Lung (tissue), 12 donors: Measurements from ENCODE around the gene PSMD12. TPM values are rescaled to one million over a fixed set of nuclear protein-coding genes. Genes with fewer than 3 reads are reported as not detected.
"Not testable (repeated sequence)": the region's sequence is repeated elsewhere in the genome, so short reads cannot be mapped to it uniquely, and the experiment has no call there.

ENCODE experiments used
- ATAC-seq: fragments of 200-7000 bp; cut with Tn5 transposase; one replicate; pipeline ENCODE4 v1.9.1; 2020; ENCODE audit warnings: moderate number of reproducible peaks; ENCODE audit not compliant: insufficient read depth, low FRiP score
- DNase-seq, 3 donors: peaks; one replicate each; pipeline ENCODE4 v3.0.0-alpha.2; 2013 to 2017
- H3K27ac ChIP-seq, 2 donors: one replicate each; pipeline ENCODE4 v1.5.1; 2013; ENCODE audit warnings: mild to moderate bottlenecking in 2 of 2, moderate library complexity in 2 of 2, control low read depth in 1 of 2, inconsistent platforms in 1 of 2, low read depth in 1 of 2, low read length in 1 of 2
- H3K27me3 ChIP-seq, 3 donors: one replicate each; pipeline ENCODE4 v1.5.1; 2013; ENCODE audit warnings: low read length in 2 of 3; ENCODE audit not compliant: control insufficient read depth in 3 of 3, insufficient read depth in 3 of 3
- H3K36me3 ChIP-seq, 4 donors: one replicate each; pipeline ENCODE4 v1.5.1; 2013; ENCODE audit warnings: low read length in 4 of 4, mild to moderate bottlenecking in 1 of 4, moderate library complexity in 1 of 4; ENCODE audit not compliant: control insufficient read depth in 4 of 4, insufficient read depth in 4 of 4
- H3K4me1 ChIP-seq, 5 donors: one replicate each; pipeline ENCODE4 v1.5.1; 2013; ENCODE audit warnings: low read length in 5 of 5, mild to moderate bottlenecking in 2 of 5, moderate library complexity in 1 of 5; ENCODE audit not compliant: control insufficient read depth in 5 of 5, insufficient read depth in 5 of 5
- H3K4me3 ChIP-seq: one replicate; pipeline ENCODE4 v1.5.1; 2013; ENCODE audit warnings: mild to moderate bottlenecking, control low read depth, moderate library complexity
- H3K9ac ChIP-seq, 2 donors: one replicate each; pipeline ENCODE4 v1.5.1; 2013; ENCODE audit warnings: low read length in 2 of 2, control low read depth in 1 of 2; ENCODE audit not compliant: insufficient read depth in 1 of 2
- H3K9me3 ChIP-seq, 4 donors: one replicate each; pipeline ENCODE4 v1.5.1; 2013; ENCODE audit warnings: low read length in 3 of 4, mild to moderate bottlenecking in 1 of 4, moderate library complexity in 1 of 4; ENCODE audit not compliant: control insufficient read depth in 4 of 4, insufficient read depth in 3 of 4
- CTCF ChIP-seq: IDR thresholded peaks from 2 replicates; pipeline ENCODE4 v1.5.1; 2012; ENCODE audit warnings: mild to moderate bottlenecking; ENCODE audit errors: control extremely low read depth, extremely low read depth
- WGBS, 2 donors: extraction: QIAGEN DNeasy Blood & Tissue Kit; methylation state at CpG; one replicate each; pipeline ENCODE4 v1.1.7; 2013; 5-methylcytosine and 5-hydroxymethylcytosine counted together
- polyA plus RNA-seq, 2 donors: library from polyadenylated mRNA; stranded (reverse); fragments of 200-250 nt; gene quantifications; one replicate each; pipeline ENCODE4 v1.2.1, GENCODE V29; 2013
- total RNA-seq, 2 donors: library from RNA; depleted of rRNA in 1 of 2; stranded (reverse); fragments of >200 nt in 1 of 2; gene quantifications; one replicate each; pipeline ENCODE4 v1.2.1, GENCODE V29; 2014 to 2021
- donor health status: control.
- donor health status: control.
- donor health status: Bipolar disorder and iron deficiency.
- donor health status: healthy.
- donor health status: DM: yes; HTN: yes; CAD: no.

Gene PSMD12
- total and polyA plus RNA-seq, 4 donors, result 27.3 to 47.8 (median 37.2) TPM

GRCh38 chr17:67315865-67316264, 50.5 kb downstream of the PSMD12 start:
- Histone ChIP-seq H3K4me3 (no peak overlapping the region), H3K27me3 (no peaks in the 10 kb centered on the region), H3K9me3 (no peaks in the 10 kb centered on the region), H3K4me1 (peaks cover 0 to 2% (median 0%) of the 10 kb centered on the region in 5 donors), H3K36me3 (no peaks in the 10 kb centered on the region), H3K9ac (no peak overlapping the region), H3K27ac (no peak overlapping the region)
- no peak for TF ChIP-seq CTCF
- DNase-seq (no peak), ATAC-seq (no peak)

- Histone ChIP-seq H3K36me3 (no peaks in the 10 kb centered on the region), H3K9me3 (no peaks in the 10 kb centered on the region), H3K4me3 (no peak overlapping the region), H3K27me3 (no peaks in the 10 kb centered on the region), H3K9ac (no peak overlapping the region), H3K27ac (peak overlapping the region in 1 of 2 donors; percentile 40), H3K4me1 (peaks cover 0 to 2% (median 0%) of the 10 kb centered on the region in 5 donors)
- no peak for TF ChIP-seq CTCF
- ATAC-seq (no peak), DNase-seq (peak in 2 of 3 donors; percentile 16 to 29)
- 48 to 57% methylated on average over 6 of the region's 6 CpGs for WGBS, 2 donors
Observed at GRCh38 chr17:67312265-67312664, 54.1 kb downstream of the PSMD12 start.

- no peak for ATAC-seq
- peaks cover 0 to 2% (median 0%) of the 10 kb centered on the region in 5 donors for H3K4me1 ChIP-seq
- no peak for DNase-seq
- WGBS, 2 donors, result 68 to 79% methylated on average over 4 of the region's 4 CpGs
- no peak for TF ChIP-seq CTCF
- H3K9me3 ChIP-seq, result no peaks in the 10 kb centered on the region
- H3K27me3 ChIP-seq, result no peaks in the 10 kb centered on the region
- H3K36me3 ChIP-seq, result no peaks in the 10 kb centered on the region
- no peak overlapping the region for H3K4me3 ChIP-seq
- H3K9ac ChIP-seq, result no peak overlapping the region
- no peak overlapping the region for H3K27ac ChIP-seq
Observed at GRCh38 chr17:67311575-67311974, 54.8 kb downstream of the PSMD12 start.

GRCh38 chr17:67310406-67310805, 56.0 kb downstream of the PSMD12 start:
- Histone ChIP-seq H3K27ac (no peak overlapping the region), H3K4me1 (peaks cover 0 to 2% (median 0%) of the 10 kb centered on the region in 5 donors), H3K9me3 (no peaks in the 10 kb centered on the region), H3K9ac (no peak overlapping the region), H3K36me3 (no peaks in the 10 kb centered on the region), H3K27me3 (no peaks in the 10 kb centered on the region), H3K4me3 (no peak overlapping the region)
- no peak for DNase-seq
- 94 to 95% methylated on average over 10 of the region's 10 CpGs for WGBS, 2 donors
- no peak for ATAC-seq
- no peak for TF ChIP-seq CTCF

- not testable (repeated sequence) for ATAC-seq, H3K9me3 ChIP-seq, H3K27ac ChIP-seq, H3K4me3 ChIP-seq, H3K4me1 ChIP-seq, H3K27me3 ChIP-seq, H3K9ac ChIP-seq, H3K36me3 ChIP-seq
- WGBS, 2 donors, result 66 to 81% methylated on average over 10 of the region's 10 CpGs
- DNase-seq, result peak in 1 of 3 donors; percentile 25
Observed at GRCh38 chr17:67305446-67306235, 60.7 kb downstream of the PSMD12 start.
